Activated naive CD8-positive, alpha-beta T cell treated with anti-CD3 and anti-CD28 coated beads, Interleukin-2, amount 50 U/mL, for 16 hours (primary cell): ENCODE data around the gene HAT1.

Source experiments
- DNase-seq: peaks from one replicate; pipeline ENCODE4 v3.0.0-alpha.2; 2020; ENCODE audit warnings: low read depth, low spot score

Gene HAT1

GRCh38 chr2:171919453-171919852, 2.8 kb upstream of the HAT1 start:
- DNase-seq = no peak

- no peak for DNase-seq
Observed at GRCh38 chr2:171921970-171922229, 361 bp upstream of the HAT1 start.

- no peak for DNase-seq
Observed at GRCh38 chr2:171923206-171923605, 945 bp downstream of the HAT1 start.

GRCh38 chr2:171924170-171924942, 2.1 kb downstream of the HAT1 start:
- DNase-seq = no peak

GRCh38 chr2:171930385-171930784, 8.1 kb downstream of the HAT1 start:
- DNase-seq = no peak

- DNase-seq = no peak
Observed at GRCh38 chr2:171939058-171939742, 16.9 kb downstream of the HAT1 start.

- DNase-seq = no peak
Observed at GRCh38 chr2:171939743-171940071, 17.4 kb downstream of the HAT1 start.

- DNase-seq = no peak
Observed at GRCh38 chr2:171941316-171941699, 19.0 kb downstream of the HAT1 start.

- DNase-seq = no peak
Observed at GRCh38 chr2:171943869-171944268, 21.6 kb downstream of the HAT1 start.

GRCh38 chr2:171952276-171952675, 30.0 kb downstream of the HAT1 start:
- DNase-seq = no peak

GRCh38 chr2:171952748-171953147, 30.5 kb downstream of the HAT1 start:
- no peak for DNase-seq

- no peak for DNase-seq
Observed at GRCh38 chr2:171956135-171956825, 34.0 kb downstream of the HAT1 start.

- no peak for DNase-seq
Observed at GRCh38 chr2:171957061-171957460, 34.8 kb downstream of the HAT1 start.

- no peak for DNase-seq
Observed at GRCh38 chr2:171958475-171958874, 36.2 kb downstream of the HAT1 start.

- no peak for DNase-seq
Observed at GRCh38 chr2:171959998-171960397, 37.7 kb downstream of the HAT1 start.

- DNase-seq = no peak
Observed at GRCh38 chr2:171960570-171960969, 38.3 kb downstream of the HAT1 start.

GRCh38 chr2:171963198-171963597, 40.9 kb downstream of the HAT1 start:
- no peak for DNase-seq

GRCh38 chr2:171964308-171964707, 42.0 kb downstream of the HAT1 start:
- DNase-seq = no peak

GRCh38 chr2:171965238-171965637, 43.0 kb downstream of the HAT1 start:
- DNase-seq = no peak

- DNase-seq = no peak
Observed at GRCh38 chr2:171965661-171966060, 43.4 kb downstream of the HAT1 start.

- no peak for DNase-seq
Observed at GRCh38 chr2:171966235-171966634, 44.0 kb downstream of the HAT1 start.

GRCh38 chr2:171966688-171967087, 44.4 kb downstream of the HAT1 start:
- DNase-seq = no peak

- DNase-seq = no peak
Observed at GRCh38 chr2:171968509-171968908, 46.2 kb downstream of the HAT1 start.
